K562 (cell line): ENCODE data around the gene CLEC1A. TPM values are rescaled to one million over a fixed set of nuclear protein-coding genes. Genes with fewer than 3 reads are reported as not detected.

ENCODE experiments used
- BMI1 ChIP-seq: fragments of 150-350 bp; IDR thresholded peaks from 2 replicates; pipeline ENCODE4 v1.6.1; 2014; ENCODE audit warnings: low read length
- FOSL1 ChIP-seq: fragments of 200-800 bp; sonication (Bioruptor generic); conservative IDR thresholded peaks from 2 replicates; pipeline ENCODE4 v1.6.1; 2016; ENCODE audit warnings: missing genetic modification characterization, missing compliant biosample characterization
- HDAC2 ChIP-seq: fragments of 450-650 bp; IDR thresholded peaks from 2 replicates; pipeline ENCODE4 v1.6.1; 2016; ENCODE audit warnings: mild to moderate bottlenecking
- polyA plus RNA-seq, 8 experiments: library from polyadenylated mRNA; depleted of rRNA in 4 of 8; stranded (reverse) in 5 of 8; unstranded in 3 of 8; fragments of >200 nt; fragmentation: Nextera tagmentation in 2 of 8; fragmentation: Illumina TruSeq in 1 of 8; extraction: Ambion mirVana in 2 of 8; extraction: Trizol in 1 of 8; gene quantifications; 2 replicates each; pipeline versions ENCODE4 v1.2.1 to v1.2.3, GENCODE V29; 2011 to 2014; ENCODE audit warnings: inconsistent platforms in 1 of 8, missing spikeins in 1 of 8
- total RNA-seq, 7 experiments: library from RNA; depleted of rRNA in 6 of 7; stranded (reverse); fragments of >200 nt in 6 of 7; fragmentation: Illumina TruSeq in 2 of 7; extraction: Trizol in 2 of 7; gene quantifications; 2 replicates each; pipeline versions ENCODE4 v1.2.1 to v1.2.3, GENCODE V29; 2011 to 2021; ENCODE audit warnings: low replicate concordance in 1 of 7
- TF ChIP-seq, protein P1 (sequence below), 2 experiments: fragments of 450-650 bp; IDR thresholded peaks; 2 replicates each; pipeline ENCODE4 v1.6.1; 2016; ENCODE audit warnings: mild to moderate bottlenecking in 2 of 2, borderline replicate concordance in 1 of 2, low read depth in 1 of 2, moderate library complexity in 1 of 2
- TF ChIP-seq, protein P2 (sequence below): sonication (generic); formaldehyde crosslinking; IDR thresholded peaks from 2 replicates; pipeline ENCODE4 v1.8.0; 2022; ENCODE audit warnings: mild to moderate bottlenecking, low read depth, missing genetic modification reagents
- TF ChIP-seq, protein P3 (sequence below), 2 experiments: IDR thresholded peaks in 1 of 2; conservative IDR thresholded peaks in 1 of 2; 2 replicates each; pipeline ENCODE4 v1.6.1; 2016; ENCODE audit warnings: low read depth in 2 of 2, mild to moderate bottlenecking in 1 of 2, missing compliant biosample characterization in 1 of 2, missing genetic modification characterization in 1 of 2, moderate library complexity in 1 of 2
- TF ChIP-seq, protein P4 (sequence below): sonication (generic); formaldehyde crosslinking; IDR thresholded peaks from 2 replicates; pipeline ENCODE4 v1.8.1; 2023; ENCODE audit warnings: mild to moderate bottlenecking, missing genetic modification reagents

The CLEC1A gene
- total and polyA plus RNA-seq, 9 of the 15 experiments (the other 6 are each of a cell fraction or from before 2014, with no cell fraction given): 0.04 TPM; not detected in 8

DNA sequence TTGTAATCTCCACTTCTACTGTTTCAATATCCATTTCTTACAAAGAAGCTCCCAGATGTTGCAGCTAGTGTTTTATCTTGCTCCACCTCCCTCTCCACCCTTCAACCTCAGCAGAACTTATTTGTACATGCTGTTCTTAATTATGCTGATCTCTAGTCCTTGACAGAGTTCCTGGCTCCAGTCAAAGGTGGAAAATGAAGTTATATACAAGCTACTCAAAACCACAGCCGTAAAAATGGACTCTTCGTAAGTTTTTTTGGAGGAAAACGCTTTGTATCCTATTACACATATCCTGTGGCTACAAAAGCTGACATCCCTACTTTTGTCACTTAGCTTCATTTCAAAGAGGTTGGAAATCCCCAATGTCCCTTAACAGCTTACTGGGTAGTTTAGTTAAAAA, 1.3 kb downstream of the CLEC1A start (continued):
- TF ChIP-seq, protein P1, sequence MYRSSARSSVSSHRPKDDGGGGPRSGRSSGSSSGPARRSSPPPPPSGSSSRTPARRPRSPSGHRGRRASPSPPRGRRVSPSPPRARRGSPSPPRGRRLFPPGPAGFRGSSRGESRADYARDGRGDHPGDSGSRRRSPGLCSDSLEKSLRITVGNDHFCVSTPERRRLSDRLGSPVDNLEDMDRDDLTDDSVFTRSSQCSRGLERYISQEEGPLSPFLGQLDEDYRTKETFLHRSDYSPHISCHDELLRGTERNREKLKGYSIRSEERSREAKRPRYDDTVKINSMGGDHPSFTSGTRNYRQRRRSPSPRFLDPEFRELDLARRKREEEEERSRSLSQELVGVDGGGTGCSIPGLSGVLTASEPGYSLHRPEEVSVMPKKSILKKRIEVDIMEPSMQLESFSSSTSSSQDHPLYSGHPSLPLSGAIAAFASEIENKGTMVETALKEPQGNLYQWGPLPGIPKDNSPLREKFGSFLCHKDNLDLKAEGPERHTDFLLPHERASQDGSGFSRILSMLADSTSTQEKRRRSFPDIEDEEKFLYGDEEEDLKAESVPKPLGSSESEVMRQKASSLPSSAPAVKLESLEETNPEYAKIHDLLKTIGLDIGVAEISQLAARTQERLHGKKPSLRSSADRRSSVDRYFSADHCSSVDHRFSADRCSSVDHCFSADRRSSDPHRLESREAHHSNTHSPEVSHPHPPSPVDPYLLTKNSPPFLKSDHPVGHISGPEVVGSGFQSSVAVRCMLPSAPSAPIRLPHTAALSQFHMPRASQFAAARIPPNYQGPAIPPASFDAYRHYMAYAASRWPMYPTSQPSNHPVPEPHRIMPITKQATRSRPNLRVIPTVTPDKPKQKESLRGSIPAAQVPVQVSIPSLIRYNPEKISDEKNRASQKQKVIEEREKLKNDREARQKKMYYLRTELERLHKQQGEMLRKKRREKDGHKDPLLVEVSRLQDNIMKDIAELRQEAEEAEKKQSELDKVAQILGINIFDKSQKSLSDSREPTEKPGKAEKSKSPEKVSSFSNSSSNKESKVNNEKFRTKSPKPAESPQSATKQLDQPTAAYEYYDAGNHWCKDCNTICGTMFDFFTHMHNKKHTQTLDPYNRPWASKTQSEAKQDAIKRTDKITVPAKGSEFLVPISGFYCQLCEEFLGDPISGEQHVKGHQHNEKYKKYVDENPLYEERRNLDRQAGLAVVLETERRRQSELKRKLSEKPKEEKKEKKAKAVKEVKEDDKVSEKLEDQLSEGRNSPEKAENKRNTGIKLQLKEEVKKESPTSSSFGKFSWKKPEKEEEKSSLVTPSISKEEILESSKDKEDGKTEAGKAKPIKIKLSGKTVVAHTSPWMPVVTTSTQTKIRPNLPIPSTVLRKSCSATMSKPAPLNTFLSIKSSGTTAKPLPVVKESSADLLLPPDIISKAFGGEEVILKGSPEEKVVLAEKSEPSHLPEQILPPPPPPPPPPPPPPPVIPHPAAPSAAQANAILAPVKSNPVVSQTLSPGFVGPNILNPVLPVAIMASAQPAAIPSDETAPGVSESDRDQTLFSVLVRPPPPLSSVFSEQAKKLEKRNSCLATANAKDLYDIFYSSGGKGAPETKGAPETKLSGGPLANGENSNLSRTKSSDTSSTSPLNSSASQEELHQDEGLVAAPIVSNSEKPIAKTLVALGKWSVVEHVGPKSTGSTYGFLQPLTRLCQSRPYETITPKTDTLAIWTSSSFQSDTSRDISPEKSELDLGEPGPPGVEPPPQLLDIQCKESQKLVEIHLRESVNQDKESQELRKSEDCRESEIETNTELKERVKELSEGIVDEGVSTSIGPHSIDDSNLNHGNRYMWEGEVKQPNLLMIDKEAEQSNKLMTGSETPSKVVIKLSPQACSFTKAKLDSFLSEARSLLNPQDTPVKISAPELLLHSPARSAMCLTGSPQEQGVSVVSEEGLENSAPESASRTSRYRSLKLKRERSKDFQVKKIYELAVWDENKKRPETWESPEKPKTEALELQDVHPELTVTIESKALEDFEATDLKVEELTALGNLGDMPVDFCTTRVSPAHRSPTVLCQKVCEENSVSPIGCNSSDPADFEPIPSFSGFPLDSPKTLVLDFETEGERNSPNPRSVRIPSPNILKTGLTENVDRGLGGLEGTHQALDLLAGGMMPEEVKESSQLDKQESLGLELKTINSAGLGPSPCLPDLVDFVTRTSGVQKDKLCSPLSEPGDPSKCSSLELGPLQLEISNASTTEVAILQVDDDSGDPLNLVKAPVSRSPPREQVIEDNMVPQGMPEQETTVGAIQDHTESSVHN (IDR thresholded peaks at IDR 0.05; ENCODE audit: borderline replicate concordance in 1 of 2, low read depth in 1 of 2): no peak
- TF ChIP-seq, protein P2, sequence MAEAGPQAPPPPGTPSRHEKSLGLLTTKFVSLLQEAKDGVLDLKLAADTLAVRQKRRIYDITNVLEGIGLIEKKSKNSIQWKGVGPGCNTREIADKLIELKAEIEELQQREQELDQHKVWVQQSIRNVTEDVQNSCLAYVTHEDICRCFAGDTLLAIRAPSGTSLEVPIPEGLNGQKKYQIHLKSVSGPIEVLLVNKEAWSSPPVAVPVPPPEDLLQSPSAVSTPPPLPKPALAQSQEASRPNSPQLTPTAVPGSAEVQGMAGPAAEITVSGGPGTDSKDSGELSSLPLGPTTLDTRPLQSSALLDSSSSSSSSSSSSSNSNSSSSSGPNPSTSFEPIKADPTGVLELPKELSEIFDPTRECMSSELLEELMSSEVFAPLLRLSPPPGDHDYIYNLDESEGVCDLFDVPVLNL: no peak
- no peak for TF ChIP-seq FOSL1 (tag)
- TF ChIP-seq BMI1: no peak
- TF ChIP-seq, protein P3, sequence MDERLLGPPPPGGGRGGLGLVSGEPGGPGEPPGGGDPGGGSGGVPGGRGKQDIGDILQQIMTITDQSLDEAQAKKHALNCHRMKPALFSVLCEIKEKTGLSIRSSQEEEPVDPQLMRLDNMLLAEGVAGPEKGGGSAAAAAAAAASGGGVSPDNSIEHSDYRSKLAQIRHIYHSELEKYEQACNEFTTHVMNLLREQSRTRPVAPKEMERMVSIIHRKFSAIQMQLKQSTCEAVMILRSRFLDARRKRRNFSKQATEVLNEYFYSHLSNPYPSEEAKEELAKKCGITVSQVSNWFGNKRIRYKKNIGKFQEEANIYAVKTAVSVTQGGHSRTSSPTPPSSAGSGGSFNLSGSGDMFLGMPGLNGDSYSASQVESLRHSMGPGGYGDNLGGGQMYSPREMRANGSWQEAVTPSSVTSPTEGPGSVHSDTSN (CRISPR knock-in tag; IDR thresholded peaks at IDR 0.05; ENCODE audit: low read depth): no peak
- TF ChIP-seq, protein P3 (tag; conservative IDR thresholded peaks at IDR 0.05; ENCODE audit: low read depth): no peak
- TF ChIP-seq HDAC2: no peak
- TF ChIP-seq, protein P4, sequence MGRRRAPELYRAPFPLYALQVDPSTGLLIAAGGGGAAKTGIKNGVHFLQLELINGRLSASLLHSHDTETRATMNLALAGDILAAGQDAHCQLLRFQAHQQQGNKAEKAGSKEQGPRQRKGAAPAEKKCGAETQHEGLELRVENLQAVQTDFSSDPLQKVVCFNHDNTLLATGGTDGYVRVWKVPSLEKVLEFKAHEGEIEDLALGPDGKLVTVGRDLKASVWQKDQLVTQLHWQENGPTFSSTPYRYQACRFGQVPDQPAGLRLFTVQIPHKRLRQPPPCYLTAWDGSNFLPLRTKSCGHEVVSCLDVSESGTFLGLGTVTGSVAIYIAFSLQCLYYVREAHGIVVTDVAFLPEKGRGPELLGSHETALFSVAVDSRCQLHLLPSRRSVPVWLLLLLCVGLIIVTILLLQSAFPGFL (CRISPR knock-in tag): no peak
